Measurements from ENCODE around the gene ZNF107.

ZNF107 gene

DNA sequence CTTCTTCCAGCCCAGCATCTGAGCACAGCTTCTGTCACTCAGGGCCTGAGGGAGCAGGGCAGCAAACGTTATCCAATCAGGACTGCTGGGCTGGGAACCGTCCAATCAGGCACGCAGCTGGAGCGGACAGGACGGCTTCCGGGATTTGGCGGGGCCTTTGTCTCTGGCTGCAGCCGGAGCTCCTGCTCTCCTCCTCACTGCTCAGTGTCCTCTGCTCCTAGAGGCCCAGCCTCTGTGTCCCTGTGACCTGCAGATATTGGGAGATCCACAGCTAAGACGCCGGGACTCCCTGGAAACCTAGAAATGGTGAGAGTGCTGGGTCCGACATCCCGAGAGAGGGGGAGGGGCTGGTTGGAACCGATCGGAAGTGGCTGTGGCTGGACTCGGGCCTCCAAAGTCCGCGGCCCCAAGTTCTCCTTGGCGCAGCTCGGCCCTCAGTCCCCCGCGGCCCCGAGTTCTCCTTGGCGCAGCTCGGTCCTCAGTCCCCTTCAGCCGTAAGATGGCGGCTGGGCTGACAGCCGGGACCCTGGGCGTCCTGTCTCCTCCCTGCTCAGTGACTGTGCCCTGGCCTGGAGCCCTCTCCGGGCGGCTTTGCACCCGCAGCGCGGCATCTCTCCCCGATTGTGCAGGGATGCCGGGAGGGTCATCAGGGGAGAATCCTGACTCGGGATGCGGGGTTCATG is at the start of gene ZNF107:
TSS of gene ZNF107 (plus strand) at position 154 of the 683 bp plus-strand sequence. CDS start at position 304, 150 bp downstream.
- in situ Hi-C loops (cut with MboI; ENCODE audit: low sequenced_read_pairs): no loop called here

DNA sequence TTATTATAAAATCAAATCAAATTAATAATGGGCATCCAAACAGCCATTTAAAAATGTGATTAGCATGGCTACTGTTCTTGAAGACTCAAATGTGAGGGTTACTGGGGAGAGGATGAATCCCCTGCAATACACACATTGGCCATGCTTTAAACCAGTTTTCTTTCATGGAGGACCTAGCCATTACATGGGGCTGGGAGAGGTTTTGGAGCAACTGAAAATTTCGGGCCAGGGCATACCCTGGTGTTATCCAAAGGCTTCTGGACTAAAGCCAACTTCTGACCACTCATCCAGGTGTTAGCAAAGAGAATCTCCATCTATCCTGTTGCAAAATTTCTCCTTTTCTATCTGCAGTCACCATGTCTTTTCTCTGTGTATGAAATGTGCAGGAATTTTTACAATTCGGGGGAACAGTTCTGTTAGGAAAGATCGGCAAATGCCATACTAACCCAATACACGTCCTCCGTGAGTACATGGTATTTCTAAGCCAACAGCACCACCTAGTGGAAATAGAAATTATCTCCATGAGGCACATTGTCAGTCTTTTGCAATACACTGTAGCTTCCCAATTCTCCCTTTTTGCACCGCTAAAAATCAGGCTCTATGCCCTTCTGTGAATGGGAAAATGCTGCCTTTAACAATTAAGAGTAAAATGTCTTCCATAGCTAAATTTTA is 47.0 kb upstream of the ZNF107 start:
- in situ Hi-C loops (cut with MboI; ENCODE audit: low sequenced_read_pairs): no loop called here

DNA sequence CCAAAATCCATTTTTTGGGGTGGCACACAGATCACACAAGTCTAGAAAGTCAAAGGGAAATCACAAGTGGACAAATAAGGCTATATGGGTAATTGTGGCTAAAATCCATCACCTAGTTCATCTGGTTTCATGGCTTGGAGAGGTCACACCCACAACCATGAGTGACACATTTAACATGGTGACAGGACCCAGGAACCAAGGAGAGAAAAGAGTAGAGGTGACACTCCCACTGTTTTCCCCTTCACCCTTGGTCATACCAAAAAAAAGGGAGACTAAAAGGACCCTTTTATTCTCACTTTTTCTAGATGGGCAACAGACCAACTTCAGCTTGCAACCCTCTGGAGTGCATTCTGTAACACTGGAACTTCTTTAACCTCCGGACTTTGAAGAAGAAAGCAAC is 46.2 kb upstream of the ZNF107 start:
- in situ Hi-C loops (cut with MboI; ENCODE audit: low sequenced_read_pairs): no loop called here

DNA sequence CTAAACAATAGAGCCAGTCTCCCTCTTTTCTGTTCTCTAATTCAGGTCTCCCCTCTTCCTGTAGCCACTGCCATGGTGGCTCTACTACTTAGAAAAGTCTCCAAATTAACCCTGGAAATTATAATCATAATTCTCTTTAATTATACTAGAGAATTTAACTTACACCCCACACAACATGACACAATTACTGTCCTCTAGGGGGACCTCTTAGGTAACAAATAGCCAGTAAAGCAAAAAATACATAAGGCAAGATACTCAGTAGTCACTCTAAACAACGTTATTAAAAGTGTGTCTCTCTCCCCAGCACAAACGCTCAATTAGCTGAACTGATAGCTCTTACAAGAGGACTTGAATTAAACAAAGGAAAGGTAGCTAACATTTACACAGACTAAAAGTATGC is 44.3 kb upstream of the ZNF107 start:
- in situ Hi-C loops (cut with MboI; ENCODE audit: low sequenced_read_pairs): no loop called here

DNA sequence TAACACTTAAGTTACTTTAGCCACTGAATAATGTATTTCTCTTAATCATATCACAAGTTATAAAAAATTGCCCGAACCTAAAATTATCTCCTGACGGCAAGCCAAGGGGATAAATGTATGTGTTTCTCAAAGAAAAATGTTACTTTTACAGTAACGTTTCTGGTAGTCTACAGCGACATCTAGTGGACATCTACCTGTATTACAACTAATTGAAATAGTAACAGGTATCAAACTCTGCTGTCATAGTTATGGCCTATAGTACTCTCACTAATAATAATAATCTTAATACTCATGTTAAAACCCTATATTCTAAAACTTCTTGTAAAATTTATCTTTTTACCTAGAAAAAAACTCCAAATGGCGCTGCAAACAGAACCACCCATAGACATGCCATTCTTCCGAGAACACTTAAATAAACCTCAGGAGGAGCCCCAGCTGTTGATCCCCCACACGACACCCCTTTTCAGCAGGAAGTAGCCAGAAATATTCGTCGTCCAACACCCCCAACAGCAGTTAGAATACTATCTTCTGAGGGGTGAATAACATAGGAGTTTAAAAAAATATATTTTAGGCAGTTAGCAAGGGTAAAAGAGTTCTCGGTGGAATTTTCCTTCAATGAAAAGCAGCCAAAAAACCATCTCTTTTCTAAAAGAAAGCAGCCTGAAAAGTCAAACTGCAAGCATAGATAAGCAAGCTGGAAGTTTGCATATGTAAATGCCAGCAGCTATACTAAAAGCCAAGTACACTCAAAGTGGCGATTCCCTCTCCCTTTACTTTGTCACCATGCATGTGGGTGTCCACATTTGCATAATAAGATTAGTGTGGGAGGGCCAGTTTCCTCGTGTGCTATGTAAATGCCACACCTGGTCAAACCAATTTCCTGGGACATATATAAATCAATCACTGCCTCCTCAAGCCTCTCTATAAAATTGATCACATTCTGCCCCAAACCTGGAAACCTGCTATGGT is 40.5 kb upstream of the ZNF107 start:
- in situ Hi-C loops (cut with MboI; ENCODE audit: low sequenced_read_pairs): no loop called here

DNA sequence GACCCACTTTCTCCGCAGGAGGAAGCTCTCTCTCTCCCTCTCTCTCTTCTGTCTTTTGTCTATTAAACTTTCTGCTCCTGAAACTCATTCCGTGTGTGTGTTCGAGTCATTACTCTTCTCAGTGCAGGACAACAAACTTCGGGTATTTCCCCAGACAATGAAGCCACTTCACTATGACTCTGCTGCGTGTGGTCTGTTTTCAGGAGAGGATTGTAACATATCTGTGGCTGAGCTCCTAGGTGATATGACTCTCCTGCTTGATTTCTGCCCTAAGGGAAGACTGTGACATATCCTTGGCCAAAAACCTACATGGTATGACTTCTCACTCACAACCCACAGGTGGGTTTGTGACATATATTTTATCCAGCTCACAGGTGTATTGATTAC is 39.9 kb upstream of the ZNF107 start:
- in situ Hi-C loops (cut with MboI; ENCODE audit: low sequenced_read_pairs): no loop called here

DNA sequence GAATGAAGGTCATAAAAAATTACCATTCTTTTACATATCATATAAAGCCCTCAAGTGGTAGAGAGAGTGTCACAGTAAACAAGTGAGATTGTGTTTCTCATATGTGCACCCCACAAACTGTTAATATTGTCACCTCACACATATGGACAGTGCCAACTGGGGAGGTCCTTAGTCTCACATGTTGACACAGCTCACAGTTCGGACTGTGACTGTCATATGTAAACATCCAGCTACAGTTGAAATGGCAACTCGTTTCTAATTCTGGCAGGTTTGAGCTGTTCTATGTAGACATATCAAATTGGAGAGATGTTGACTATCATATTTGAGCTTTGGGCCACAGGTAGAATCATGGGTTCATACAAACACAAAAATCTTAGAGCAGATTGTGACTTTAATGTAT is 39.4 kb upstream of the ZNF107 start:
- in situ Hi-C loops (cut with MboI; ENCODE audit: low sequenced_read_pairs): no loop called here

DNA sequence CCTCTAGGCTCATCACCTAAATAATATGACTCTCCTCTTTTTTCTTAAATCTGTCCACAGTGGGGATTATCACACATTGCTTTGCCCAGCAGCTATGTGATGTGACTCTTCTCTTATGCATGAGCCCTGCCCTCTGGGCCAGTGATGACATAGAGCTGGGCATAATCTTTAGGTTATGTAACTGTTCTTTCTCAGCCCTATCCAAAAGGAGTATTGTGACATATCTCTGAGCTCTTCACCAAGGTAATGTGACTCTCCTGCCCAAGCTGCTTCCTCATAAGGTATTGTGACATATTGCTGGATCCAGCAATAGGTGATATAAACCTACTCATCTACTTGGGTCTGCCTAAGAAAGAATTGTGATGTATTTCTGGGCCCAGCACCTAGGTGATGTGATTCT is 37.7 kb upstream of the ZNF107 start:
- in situ Hi-C loops (cut with MboI; ENCODE audit: low sequenced_read_pairs): no loop called here

DNA sequence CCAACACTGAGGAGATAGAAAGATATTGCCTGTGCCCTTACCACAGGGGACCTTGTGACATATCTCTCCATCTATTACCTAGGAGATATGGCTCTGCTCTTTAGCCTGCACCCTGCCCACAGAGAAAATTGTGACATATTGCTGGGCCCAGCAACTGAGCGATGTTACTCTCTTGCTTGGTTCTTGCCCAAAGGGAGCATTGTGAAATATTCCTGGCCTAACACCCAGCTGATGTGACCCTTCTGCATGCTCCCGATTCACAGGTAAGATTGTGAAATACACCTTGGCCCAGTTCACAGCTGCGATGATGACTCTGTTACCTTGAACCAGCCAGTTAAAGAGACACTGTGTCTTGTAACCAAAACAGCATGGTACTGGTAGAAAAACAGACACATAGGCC is 37.2 kb upstream of the ZNF107 start:
- in situ Hi-C loops (cut with MboI; ENCODE audit: low sequenced_read_pairs): no loop called here

DNA sequence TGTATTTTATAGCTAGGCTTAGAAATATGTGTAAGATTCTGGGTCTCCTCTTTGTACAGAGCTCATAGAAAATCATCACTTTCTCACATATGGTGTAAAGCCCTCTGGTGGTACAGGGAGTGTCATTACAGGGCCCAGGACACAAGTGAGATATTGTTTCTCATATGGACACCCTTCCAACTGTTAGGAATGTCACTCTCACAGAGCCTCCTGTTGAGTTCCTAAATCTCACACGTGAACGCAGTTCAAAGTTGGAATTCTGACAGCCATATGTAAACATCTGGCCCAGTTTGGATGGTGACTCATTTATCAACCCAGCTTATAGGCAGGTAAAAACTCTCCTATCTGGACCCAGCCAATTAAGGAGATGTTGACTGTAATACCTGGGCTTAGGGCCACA is 35.4 kb upstream of the ZNF107 start:
- in situ Hi-C loops (cut with MboI; ENCODE audit: low sequenced_read_pairs): no loop called here

DNA sequence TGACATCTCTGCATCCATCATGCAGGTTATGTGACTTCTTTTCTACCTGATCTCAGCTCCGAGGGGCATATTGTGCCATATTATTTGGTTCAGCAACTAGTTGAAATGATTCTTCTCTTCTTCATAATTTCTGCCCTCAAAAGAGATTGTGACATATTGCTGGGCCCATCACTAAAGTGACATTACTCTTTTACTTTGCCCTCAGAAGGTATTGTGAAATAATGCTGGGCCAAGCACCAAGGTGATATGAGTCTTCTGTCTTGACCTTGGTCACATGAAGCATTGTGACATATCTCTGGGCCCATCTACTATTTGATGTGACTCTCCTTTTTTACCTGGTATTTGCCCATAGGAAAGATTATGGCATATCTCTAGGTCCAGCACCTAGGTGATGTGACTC is 33.9 kb upstream of the ZNF107 start:
- in situ Hi-C loops (cut with MboI; ENCODE audit: low sequenced_read_pairs): no loop called here

DNA sequence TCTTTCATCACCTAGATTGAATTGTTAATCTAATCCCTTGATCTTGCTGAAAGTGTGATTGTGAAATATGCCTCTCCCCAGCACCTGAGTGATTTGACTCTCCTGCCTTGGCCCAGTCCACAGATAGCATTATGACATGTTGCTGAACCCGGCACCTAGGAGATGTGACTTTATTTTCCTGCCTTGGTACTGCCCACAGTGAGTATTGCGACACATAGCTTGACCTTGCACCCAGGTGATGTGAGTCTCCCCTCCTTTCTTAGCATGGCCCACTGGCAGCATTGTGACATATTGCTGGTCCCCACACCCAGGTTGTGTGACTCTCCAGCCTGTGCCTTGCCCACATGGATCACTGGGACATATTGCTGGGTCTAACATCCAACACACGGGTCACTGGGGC is 32.5 kb upstream of the ZNF107 start:
- in situ Hi-C loops (cut with MboI; ENCODE audit: low sequenced_read_pairs): no loop called here

DNA sequence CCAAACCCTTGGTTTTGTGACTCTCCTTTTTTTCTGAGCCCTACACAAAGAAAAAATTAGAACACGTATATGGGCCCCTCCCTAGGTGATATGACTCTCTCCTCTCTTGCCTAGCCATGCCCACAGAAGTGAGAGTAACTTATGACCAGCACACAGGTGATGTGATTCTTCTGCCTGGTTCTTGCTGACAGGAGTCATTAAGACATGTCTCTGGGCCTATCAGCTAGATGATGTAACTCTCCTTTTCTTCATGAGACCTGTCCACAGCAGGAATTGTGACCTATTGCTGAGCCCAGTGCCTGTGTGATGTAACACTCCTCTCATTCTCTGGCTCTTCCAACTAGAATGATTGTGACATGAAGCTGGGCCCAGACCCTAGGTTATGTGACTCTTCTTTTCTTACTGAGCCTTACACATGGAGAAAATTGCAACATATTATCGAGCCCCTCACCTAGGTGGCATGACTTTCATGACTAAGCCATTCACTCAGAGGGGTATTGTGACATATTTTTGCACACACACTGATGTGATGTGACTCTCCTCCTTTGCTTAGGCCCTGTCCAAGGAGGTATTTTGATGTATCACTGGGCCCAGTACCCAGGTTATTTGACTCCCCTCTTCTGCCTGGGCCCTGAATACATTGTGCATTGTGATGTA is 31.4 kb upstream of the ZNF107 start:
- in situ Hi-C loops (cut with MboI; ENCODE audit: low sequenced_read_pairs): no loop called here

DNA sequence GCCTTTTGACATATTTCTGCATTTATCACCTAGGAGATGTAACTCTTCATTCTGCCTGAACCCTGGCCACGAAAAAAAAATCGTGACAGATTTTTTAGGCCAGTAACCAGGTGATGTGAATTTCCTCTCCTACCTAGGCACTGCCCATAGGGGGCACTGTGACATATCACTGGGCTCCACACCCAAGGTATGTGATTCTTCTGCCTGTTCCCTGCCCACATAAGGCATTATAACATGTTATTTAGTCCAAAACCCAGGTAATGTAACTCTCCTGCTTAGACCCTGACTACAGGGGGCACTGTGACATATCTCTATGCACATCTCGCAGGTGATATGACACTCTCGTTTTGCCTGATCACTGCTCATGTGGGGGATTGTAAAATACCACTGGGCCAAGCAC is 29.5 kb upstream of the ZNF107 start:
- in situ Hi-C loops (cut with MboI; ENCODE audit: low sequenced_read_pairs): no loop called here

DNA sequence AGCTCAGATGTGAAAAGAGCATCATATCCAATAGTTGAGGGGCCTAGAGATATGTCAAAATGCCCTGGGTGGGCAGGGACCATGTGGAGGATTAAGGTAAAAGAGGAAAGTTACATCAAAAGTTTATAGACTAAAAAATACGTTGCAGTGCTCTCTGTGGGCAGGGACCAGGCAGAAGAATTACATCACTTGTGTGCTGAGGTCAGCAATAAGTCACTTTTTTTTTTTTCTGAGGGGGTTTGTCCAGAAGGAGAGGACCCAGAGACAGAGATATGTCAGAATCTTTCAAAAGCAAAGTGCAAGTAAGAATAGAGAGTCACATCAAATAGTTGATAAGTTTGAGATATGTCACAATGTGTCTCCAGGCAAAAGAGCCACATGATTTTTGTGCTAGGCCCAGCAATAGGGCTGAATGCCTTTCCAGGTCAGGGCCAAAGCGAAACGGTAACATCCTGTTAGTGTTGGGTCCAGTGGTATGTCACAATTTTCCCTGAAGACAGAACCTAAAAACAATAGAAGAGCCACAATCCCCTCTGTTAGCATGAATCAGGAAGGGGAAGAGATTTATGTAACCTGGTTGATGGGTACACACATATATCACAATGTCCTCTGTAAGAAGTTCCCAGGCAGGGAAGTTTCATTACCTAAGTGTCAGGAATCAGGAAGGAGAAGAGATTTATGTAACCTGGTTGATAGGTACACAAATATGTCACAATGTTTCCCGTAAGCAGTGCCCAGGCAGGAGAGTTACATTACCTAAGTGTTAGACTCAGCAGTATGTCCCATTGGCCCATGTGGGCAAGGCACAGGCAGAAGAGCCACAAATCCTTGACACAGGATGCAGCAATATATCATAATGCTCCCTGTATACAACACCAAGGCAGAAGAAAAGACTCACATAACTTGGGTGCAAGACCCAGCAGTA is 28.1 kb upstream of the ZNF107 start:
- in situ Hi-C loops (cut with MboI; ENCODE audit: low sequenced_read_pairs): no loop called here

DNA sequence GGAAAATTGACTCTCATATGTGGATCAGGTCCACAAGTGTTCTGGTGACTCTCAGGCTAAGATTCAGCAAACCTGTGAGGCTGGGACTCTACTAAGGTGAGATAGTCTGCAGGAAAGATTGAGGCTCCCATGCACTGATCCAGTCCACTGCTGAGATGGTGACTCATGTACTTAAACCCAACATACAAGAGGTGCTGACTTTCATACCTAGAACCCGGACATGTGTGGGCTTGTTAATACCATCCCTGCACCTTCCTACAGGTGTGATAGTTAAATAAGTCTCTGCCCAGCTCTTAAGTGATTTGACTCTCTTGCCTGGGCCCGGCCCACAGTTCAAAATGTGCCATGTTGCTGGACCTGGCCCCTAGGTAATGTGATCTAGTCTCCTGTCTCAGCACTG is 27.1 kb upstream of the ZNF107 start:
- in situ Hi-C loops (cut with MboI; ENCODE audit: low sequenced_read_pairs): no loop called here

DNA sequence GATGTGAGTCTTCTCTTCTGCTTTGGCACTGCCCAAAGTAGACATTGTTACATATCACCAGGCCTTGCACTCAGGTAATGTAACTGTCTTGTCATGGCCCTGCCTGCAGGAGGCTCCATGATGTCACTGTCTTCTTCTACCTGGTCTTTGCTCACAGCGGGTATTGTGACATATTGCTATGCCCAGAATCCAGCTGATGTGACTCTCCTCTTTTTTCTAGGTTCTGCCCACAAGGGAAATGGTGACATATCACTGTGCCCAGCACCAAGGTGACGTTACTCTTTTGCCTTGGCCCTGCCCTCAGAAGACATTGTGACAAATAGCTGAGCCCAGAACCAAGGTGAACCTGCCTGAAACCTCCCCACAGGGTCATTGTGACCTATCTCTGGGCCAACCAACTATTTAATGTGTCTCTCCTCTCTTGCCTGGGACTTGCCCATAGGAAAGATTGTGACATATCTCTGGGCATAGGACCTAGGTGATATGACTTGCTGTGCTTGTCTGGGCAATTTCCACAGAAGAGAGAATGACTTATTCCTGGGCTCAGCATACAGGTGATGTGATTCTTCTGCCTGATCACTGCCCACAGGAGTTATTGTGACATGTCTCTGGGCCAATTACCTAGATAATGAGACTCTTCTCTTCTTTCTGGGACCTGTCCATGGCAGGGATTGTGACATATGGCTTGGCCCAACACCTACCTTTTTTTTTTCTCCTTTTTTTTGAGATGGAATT is 26.5 kb upstream of the ZNF107 start:
- in situ Hi-C loops (cut with MboI; ENCODE audit: low sequenced_read_pairs): no loop called here

DNA sequence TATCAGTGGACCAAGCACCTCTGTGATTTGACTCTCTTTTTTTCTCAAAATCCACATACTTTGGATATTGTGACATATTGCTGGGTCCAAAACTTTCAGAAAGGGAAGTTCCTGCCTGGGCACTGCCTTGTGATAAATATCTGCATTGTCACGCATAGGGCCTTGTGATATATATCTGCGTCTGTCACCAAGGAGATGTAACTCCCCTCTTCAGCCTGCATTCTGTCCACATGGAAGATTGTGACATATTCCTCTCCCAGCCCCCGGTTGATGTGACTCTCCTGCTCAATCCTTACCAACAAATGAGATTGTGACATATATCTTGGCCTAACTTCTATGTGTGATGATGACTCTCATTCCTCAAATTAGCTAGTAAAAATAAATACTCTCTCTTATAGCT is 25.4 kb upstream of the ZNF107 start:
- in situ Hi-C loops (cut with MboI; ENCODE audit: low sequenced_read_pairs): no loop called here

DNA sequence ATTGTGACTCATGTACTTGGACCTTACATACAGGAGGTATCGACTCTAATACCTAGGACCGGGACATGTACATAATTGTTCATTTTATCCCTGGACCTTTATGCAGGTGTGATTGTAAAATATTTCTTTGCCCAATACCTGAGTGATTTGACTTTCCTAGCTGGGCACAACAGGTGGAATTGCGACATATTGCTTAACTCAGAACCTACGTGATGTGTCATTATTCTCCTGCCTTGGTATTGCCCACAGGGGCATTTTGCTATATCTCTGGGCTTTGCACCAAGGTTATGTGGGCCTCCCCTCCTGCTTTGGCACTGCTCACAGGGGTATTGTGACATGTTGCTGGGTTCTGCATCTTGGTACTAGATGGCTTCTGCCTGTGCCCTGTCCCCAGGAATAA is 23.9 kb upstream of the ZNF107 start:
- in situ Hi-C loops (cut with MboI; ENCODE audit: low sequenced_read_pairs): no loop called here

Data from HL-60/S4 (cell line).